Mesenchymal stem cell (in vitro differentiated cells and primary cell): ENCODE measurements around the gene HCFC1R1.

Experiments
- DNase-seq: peaks from one replicate; pipeline ENCODE4 v3.0.0-alpha.2; 2013
- H2AFZ ChIP-seq: one replicate; pipeline ENCODE4 v1.6.1; 2013; ENCODE audit warnings: low read depth, mild to moderate bottlenecking, control low read depth, inconsistent platforms, low read length, moderate library complexity
- H2AK5ac ChIP-seq: 2 replicates; pipeline ENCODE4 v1.6.1; 2013; ENCODE audit warnings: low read length, moderate library complexity, mild to moderate bottlenecking, inconsistent platforms; ENCODE audit not compliant: severe bottlenecking
- H2BK120ac ChIP-seq: one replicate; pipeline ENCODE4 v1.6.1; 2013; ENCODE audit warnings: low read depth, mild to moderate bottlenecking, inconsistent platforms, low read length, moderate library complexity
- H2BK12ac ChIP-seq, 2 experiments: one replicate each; pipeline ENCODE4 v1.6.1; 2013; ENCODE audit warnings: inconsistent platforms in 2 of 2, low read length in 2 of 2, mild to moderate bottlenecking in 2 of 2, moderate library complexity in 2 of 2, control low read depth in 1 of 2
- H2BK15ac ChIP-seq: one replicate; pipeline ENCODE4 v1.6.1; 2013; ENCODE audit warnings: mild to moderate bottlenecking, low read depth, inconsistent platforms; ENCODE audit not compliant: poor library complexity, severe bottlenecking
- H2BK5ac ChIP-seq: 2 replicates; pipeline ENCODE4 v1.6.1; 2013; ENCODE audit warnings: low read depth, mild to moderate bottlenecking, low read length, control low read depth, inconsistent platforms; ENCODE audit not compliant: poor library complexity, severe bottlenecking
- H3K14ac ChIP-seq, 2 experiments: one replicate each; pipeline ENCODE4 v1.6.1; 2013; ENCODE audit warnings: inconsistent platforms in 2 of 2, low read length in 2 of 2, control low read depth in 1 of 2, mild to moderate bottlenecking in 1 of 2, moderate library complexity in 1 of 2
- H3K18ac ChIP-seq, 2 experiments: one replicate each; pipeline ENCODE4 v1.6.1; 2013; ENCODE audit warnings: inconsistent platforms in 2 of 2, low read length in 2 of 2, control low read depth in 1 of 2, low read depth in 1 of 2, mild to moderate bottlenecking in 1 of 2
- H3K23ac ChIP-seq, 2 experiments: one replicate each; pipeline ENCODE4 v1.6.1; 2013; ENCODE audit warnings: inconsistent platforms in 2 of 2, low read length in 2 of 2, mild to moderate bottlenecking in 2 of 2, moderate library complexity in 2 of 2, control low read depth in 1 of 2
- H3K27ac ChIP-seq: 2 replicates; pipeline ENCODE4 v1.5.1; 2013; ENCODE audit warnings: mild to moderate bottlenecking, moderate library complexity, low read length, control low read depth, inconsistent platforms; ENCODE audit not compliant: poor library complexity, severe bottlenecking
- H3K27me3 ChIP-seq, 2 experiments: 2 replicates each; pipeline versions ENCODE4 v1.6.1 to v1.7.0; 2013; ENCODE audit warnings: low read length in 2 of 2, mild to moderate bottlenecking in 2 of 2, moderate library complexity in 2 of 2, control low read depth in 1 of 2, inconsistent platforms in 1 of 2; ENCODE audit not compliant: control insufficient read depth in 1 of 2, insufficient read depth in 1 of 2
- H3K36me3 ChIP-seq, 2 experiments: 2 replicates each; pipeline versions ENCODE4 v1.6.1 to v1.7.0; 2013; ENCODE audit warnings: low read length in 2 of 2, control low read depth in 1 of 2, inconsistent platforms in 1 of 2, low read depth in 1 of 2, mild to moderate bottlenecking in 1 of 2; ENCODE audit not compliant: insufficient read depth in 2 of 2, control insufficient read depth in 1 of 2
- H3K4ac ChIP-seq, 2 experiments: one replicate each; pipeline ENCODE4 v1.6.1; 2013; ENCODE audit warnings: inconsistent platforms in 2 of 2, low read length in 2 of 2, mild to moderate bottlenecking in 2 of 2, moderate library complexity in 2 of 2, control low read depth in 1 of 2, low read depth in 1 of 2
- H3K4me1 ChIP-seq: 2 replicates; pipeline ENCODE4 v1.6.1; 2013; ENCODE audit warnings: low read depth, low read length, control low read depth; ENCODE audit not compliant: control insufficient read depth, insufficient read depth
- H3K4me2 ChIP-seq: 2 replicates; pipeline ENCODE4 v1.6.1; 2013; ENCODE audit warnings: low read length, mild to moderate bottlenecking, inconsistent platforms; ENCODE audit not compliant: poor library complexity, severe bottlenecking
- H3K4me3 ChIP-seq, 2 experiments: 2 replicates each; pipeline versions ENCODE4 v1.5.1 to v1.7.0; 2013; ENCODE audit warnings: low read length in 2 of 2, mild to moderate bottlenecking in 2 of 2, control low read depth in 1 of 2, low read depth in 1 of 2; ENCODE audit not compliant: insufficient read depth in 1 of 2
- H3K79me1 ChIP-seq: replicated peaks from 2 replicates; pipeline ENCODE4 v1.6.1; 2013; ENCODE audit warnings: mild to moderate bottlenecking, control low read depth, low read length, inconsistent platforms; ENCODE audit not compliant: poor library complexity, severe bottlenecking
- H3K9ac ChIP-seq: 2 replicates; pipeline ENCODE4 v1.7.0; 2013; ENCODE audit warnings: mild to moderate bottlenecking, low read length, moderate library complexity
- H3K9me3 ChIP-seq: 2 replicates; pipeline ENCODE4 v1.7.0; 2013; ENCODE audit warnings: mild to moderate bottlenecking, low read length; ENCODE audit not compliant: control insufficient read depth
- H4K8ac ChIP-seq: one replicate; pipeline ENCODE4 v1.6.1; 2013; ENCODE audit warnings: inconsistent platforms, mild to moderate bottlenecking, low read length, moderate library complexity
- H4K91ac ChIP-seq: one replicate; pipeline ENCODE4 v1.6.1; 2013; ENCODE audit warnings: mild to moderate bottlenecking, low read length, inconsistent platforms
- WGBS: methylation state at CpG from one replicate; pipeline ENCODE4 v1.1.7; 2013; ENCODE audit warnings: mixed read lengths; 5-methylcytosine and 5-hydroxymethylcytosine counted together

Gene HCFC1R1

GRCh38 chr16:2982402-2982801 is 41.3 kb downstream of the HCFC1R1 start:
- Histone ChIP-seq H3K27me3 (peaks cover 0 to 14% of the 10 kb centered on the region in 2 experiments), H3K4me2 (no peak overlapping the region), H2BK12ac (no peak overlapping the region), H3K79me1 (peaks cover 18% of the 10 kb centered on the region), H2AFZ (no peak overlapping the region), H2AK5ac (no peak overlapping the region), H4K8ac (no peak overlapping the region), H3K14ac (no peak overlapping the region), H2BK5ac (no peak overlapping the region), H3K36me3 (peaks cover 0 to 4% of the 10 kb centered on the region in 2 experiments), H3K23ac (no peak overlapping the region), H3K9ac (no peak overlapping the region), H2BK120ac (no peak overlapping the region), H4K91ac (no peak overlapping the region), H3K9me3 (no peaks in the 10 kb centered on the region), H3K18ac (no peak overlapping the region), H2BK15ac (no peak overlapping the region), H3K27ac (no peak overlapping the region), H3K4ac (no peak overlapping the region), H3K4me1 (peaks cover 29% of the 10 kb centered on the region), H3K4me3 (no peak overlapping the region)
- DNase-seq = no peak
- 77% methylated on average over 5 of the region's 5 CpGs for WGBS

GRCh38 chr16:2981899-2982250 is 41.9 kb downstream of the HCFC1R1 start:
- Histone ChIP-seq H3K4ac (peak overlapping the region in 1 of 2 experiments; percentile 69), H3K9ac (no peak overlapping the region), H2BK15ac (no peak overlapping the region), H3K36me3 (peaks cover 0 to 6% of the 10 kb centered on the region in 2 experiments), H2AFZ (no peak overlapping the region), H3K14ac (no peak overlapping the region), H4K91ac (no peak overlapping the region), H3K4me1 (peaks cover 29% of the 10 kb centered on the region), H2BK12ac (peak overlapping the region in 1 of 2 experiments; percentile 12), H4K8ac (peak overlapping the region; percentile 100), H3K4me2 (no peak overlapping the region), H3K4me3 (peak overlapping the region in 1 of 2 experiments; percentile 91), H3K27me3 (peaks cover 0 to 9% of the 10 kb centered on the region in 2 experiments), H2BK5ac (no peak overlapping the region), H3K18ac (peak overlapping the region in 1 of 2 experiments; percentile 50), H3K9me3 (no peaks in the 10 kb centered on the region), H3K79me1 (peaks cover 20% of the 10 kb centered on the region), H2BK120ac (no peak overlapping the region), H3K27ac (no peak overlapping the region), H2AK5ac (no peak overlapping the region), H3K23ac (no peak overlapping the region)
- WGBS = 28% methylated on average over 4 of the region's 4 CpGs
- no peak for DNase-seq

DNA sequence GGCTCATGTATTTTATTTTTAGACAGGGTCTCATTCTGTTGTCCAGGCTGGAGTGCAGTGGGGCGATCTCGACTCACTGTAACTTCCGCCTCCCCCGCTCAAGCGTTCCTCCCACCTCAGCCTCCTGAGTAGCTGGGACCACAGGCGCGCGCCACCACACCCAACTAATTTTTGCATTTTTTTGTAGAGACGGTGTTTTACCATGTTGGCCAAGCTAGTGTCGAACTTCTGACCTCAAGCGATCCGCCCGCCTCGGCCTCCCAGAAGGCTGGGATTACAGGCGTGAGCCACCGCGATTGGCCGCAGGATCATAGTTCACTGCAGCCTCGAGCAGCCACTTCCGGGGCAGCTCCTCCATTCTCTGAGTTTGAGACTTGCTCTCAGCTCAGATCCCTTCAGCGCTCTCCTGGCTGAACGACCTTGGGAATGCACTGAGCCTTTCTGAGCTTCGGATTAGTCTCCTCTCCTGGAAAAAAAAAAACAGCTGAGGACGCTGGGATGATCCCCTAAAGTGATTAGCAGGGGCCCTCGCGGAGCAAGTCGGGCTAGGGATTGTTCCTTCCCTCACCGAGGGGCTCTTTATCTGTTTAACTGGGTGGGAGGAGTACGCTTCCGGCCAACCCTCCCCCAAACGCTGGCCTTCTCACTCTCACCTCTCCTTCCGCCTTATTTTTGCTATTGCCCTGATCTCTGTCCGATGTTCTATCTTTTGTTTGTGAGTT is 42.4 kb downstream of the HCFC1R1 start:
- H3K27me3 ChIP-seq = peaks cover 0 to 4% of the 10 kb centered on the region in 2 experiments
- H3K23ac ChIP-seq = no peak overlapping the region
- H3K9ac ChIP-seq = peak overlapping the region; percentile 98
- peak; percentile 28 for DNase-seq
- no peaks in the 10 kb centered on the region for H3K9me3 ChIP-seq
- H2BK15ac ChIP-seq = no peak overlapping the region
- peak overlapping the region in 1 of 2 experiments; percentile 91 for H3K4me3 ChIP-seq
- 44% methylated on average over 26 of the region's 33 CpGs for WGBS
- peak overlapping the region in 1 of 2 experiments; percentile 50 for H3K18ac ChIP-seq
- peaks cover 20% of the 10 kb centered on the region for H3K79me1 ChIP-seq
- H4K8ac ChIP-seq = peak overlapping the region; percentile 100
- H3K36me3 ChIP-seq = peaks cover 0 to 12% of the 10 kb centered on the region in 2 experiments
- H2AFZ ChIP-seq = no peak overlapping the region
- peak overlapping the region in 1 of 2 experiments; percentile 11 for H2BK12ac ChIP-seq
- no peak overlapping the region for H4K91ac ChIP-seq
- H3K4ac ChIP-seq = peak overlapping the region in 1 of 2 experiments; percentile 13
- no peak overlapping the region for H3K27ac ChIP-seq
- H3K4me1 ChIP-seq = peaks cover 29% of the 10 kb centered on the region
- no peak overlapping the region for H3K14ac ChIP-seq
- peak overlapping the region; percentile 96 for H3K4me2 ChIP-seq
- no peak overlapping the region for H2BK5ac ChIP-seq
- H2BK120ac ChIP-seq = no peak overlapping the region
- no peak overlapping the region for H2AK5ac ChIP-seq

- WGBS = 13% methylated on average over 50 of the region's 91 CpGs
- Histone ChIP-seq H3K4me3 (peak within 1 kb of the TSS; percentile 85 to 91), H3K18ac (peak within 1 kb of the TSS; percentile 92 to 99), H3K4me1 (peaks cover 29% of the 10 kb centered on the region), H4K8ac (peak within 1 kb of the TSS; percentile 100), H3K27me3 (no peaks in the 10 kb centered on the region), H2AFZ (peak within 1 kb of the TSS; percentile 59), H2AK5ac (no peak within 1 kb of the TSS), H3K9ac (peak within 1 kb of the TSS; percentile 98), H3K14ac (peak within 1 kb of the TSS in 1 of 2 experiments; percentile 97), H2BK15ac (peak within 1 kb of the TSS; percentile 52), H3K36me3 (peaks cover 0 to 18% of the 10 kb centered on the region in 2 experiments), H3K9me3 (no peaks in the 10 kb centered on the region), H2BK5ac (peak within 1 kb of the TSS; percentile 54), H3K23ac (no peak within 1 kb of the TSS), H3K27ac (no peak within 1 kb of the TSS), H3K4me2 (peak within 1 kb of the TSS; percentile 96), H2BK120ac (peak within 1 kb of the TSS; percentile 71), H2BK12ac (no peak within 1 kb of the TSS), H3K79me1 (peaks cover 20% of the 10 kb centered on the region), H4K91ac (peak within 1 kb of the TSS; percentile 98), H3K4ac (peak within 1 kb of the TSS; percentile 90 to 95)
- peak; percentile 79 for DNase-seq
Observed at GRCh38 chr16:2980227-2981176, 43.2 kb downstream of the HCFC1R1 start, which contains the start of gene PKMYT1. TSS of gene PKMYT1 (minus strand) at chr16:2980446. CDS start at chr16:2979657, 789 bp downstream.
